NCI-H2196 (cell line): ENCODE data around the gene IFITM10.

Source experiments
- DNase-seq: peaks from one replicate; lab custom pipeline; 2025; ENCODE audit not compliant: unreplicated experiment; lab: John Stamatoyannopoulos, UW

IFITM10 gene

DNA sequence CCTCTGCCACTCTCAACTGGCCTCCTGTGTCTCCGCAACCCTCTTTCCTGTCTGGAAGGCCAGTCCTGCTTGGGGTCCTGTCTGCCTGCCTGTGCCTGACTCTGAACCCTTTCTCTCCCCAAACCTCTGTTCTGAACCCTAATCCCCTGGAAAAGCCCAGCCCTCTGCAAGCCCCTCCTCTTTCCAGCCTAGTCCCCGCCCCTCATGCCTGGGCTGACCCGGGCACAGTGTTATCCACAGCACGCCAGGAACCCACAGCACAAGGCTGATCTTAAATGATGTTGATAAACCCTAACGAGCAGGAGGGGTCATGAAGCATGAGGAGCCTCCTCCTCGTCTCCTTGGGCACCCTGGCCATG, at the start of gene IFITM10:
Gene IFITM10 (minus strand): TSS at position 115 of the 359 bp plus-strand sequence. CDS start 153 bp downstream, outside the sequence.
- no peak for DNase-seq

DNA sequence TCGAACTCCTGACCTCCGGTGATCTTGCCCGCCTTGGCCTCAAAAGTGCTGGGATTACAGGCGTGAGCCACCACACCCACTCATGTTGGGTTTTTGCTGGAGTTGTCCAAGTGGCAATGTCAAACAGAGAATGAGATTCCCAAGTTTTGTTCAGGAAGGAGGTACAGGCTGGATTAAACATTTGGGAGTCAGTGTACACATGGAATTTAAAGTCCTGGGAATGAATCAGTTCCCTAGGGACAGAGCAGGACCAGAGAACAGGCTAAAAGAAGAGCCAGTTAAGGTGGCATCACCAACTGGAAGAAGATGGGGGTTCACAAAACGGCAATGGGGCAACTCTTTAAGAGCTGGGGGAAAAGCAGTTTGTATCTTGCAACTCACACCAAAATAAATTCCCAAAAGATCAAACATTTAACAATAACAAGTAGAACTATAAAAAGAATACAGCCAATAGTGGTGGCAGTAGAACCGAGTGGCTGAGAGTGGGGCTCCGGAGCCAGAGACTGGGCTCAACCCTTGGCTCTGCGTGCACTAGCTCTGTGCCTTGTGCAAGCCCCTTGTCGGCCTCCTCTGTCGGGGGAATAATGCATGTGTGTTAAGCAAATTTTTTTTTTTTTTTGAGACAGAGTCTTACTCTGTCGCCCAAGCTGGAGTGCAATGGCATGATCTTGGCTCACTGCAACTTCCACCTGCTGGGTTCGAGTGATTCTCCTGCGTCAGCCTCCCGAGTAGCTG, 47.2 kb upstream of the IFITM10 start:
- DNase-seq, result no peak

DNA sequence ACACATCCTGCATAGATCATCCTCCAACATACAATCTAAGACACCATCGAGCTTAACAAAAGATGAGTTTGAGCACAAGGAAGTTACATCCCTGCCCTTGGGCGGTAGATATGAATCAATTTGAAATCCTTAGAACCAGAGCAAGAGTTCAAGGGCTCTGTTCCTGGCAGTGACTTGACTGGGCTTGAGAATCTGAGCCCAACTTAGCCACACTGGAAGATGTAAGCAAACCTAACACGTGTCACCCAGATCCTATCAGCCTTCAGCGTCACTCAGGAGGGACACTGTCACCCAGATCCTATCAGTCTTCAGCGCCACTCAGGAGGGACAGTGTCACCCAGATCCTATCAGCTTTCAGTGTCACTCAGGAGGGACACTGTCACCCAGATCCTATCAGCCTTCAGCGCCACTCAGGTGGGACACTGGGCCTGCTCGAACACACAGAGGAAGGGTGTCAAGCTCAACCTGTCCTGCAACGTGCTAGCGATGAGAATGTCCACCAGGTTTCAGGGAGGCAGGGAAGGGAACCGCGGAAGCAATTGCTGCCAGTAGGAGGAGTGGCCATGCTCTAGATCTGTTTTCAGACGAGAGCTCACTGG, 46.1 kb upstream of the IFITM10 start:
- no peak for DNase-seq

- DNase-seq, result no peak
Observed at GRCh38 chr11:1793081-1793480, 42.7 kb upstream of the IFITM10 start.

GRCh38 chr11:1792461-1792860, 42.1 kb upstream of the IFITM10 start:
- DNase-seq, result no peak

GRCh38 chr11:1791912-1792311, 41.5 kb upstream of the IFITM10 start:
- DNase-seq, result no peak

- no peak for DNase-seq
Observed at GRCh38 chr11:1786466-1786865, 36.1 kb upstream of the IFITM10 start.

DNA sequence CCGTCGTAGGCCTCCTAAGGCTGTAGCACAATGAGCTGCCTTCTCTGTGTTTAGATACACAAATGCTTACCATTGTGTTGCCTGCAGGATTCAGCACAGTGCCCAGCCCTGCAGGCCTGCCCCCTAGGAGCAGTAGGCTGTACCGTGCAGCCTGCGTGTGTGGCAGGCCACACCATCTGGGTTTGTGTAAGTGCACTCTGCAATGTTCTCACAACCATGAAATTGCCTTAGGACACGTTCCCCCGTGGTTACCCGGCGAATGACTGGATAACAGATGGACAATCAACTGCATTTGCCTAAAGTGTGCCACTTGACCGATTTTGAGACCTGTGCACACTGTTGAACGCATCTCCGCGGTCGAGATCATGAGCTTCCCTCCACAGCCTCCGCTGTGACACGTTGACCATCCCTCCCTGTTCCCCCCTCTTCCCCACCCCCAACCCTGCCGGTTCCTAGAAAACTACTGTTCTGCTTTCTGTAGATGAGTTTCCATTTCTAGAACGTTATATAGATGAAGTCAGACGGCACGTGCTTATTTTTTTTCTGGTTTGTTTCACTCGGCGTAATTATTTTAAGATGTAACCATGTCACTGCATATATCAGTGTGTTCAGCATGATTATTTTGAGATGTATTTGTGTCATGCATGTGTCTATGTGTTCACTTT, 35.5 kb upstream of the IFITM10 start:
- no peak for DNase-seq

DNA sequence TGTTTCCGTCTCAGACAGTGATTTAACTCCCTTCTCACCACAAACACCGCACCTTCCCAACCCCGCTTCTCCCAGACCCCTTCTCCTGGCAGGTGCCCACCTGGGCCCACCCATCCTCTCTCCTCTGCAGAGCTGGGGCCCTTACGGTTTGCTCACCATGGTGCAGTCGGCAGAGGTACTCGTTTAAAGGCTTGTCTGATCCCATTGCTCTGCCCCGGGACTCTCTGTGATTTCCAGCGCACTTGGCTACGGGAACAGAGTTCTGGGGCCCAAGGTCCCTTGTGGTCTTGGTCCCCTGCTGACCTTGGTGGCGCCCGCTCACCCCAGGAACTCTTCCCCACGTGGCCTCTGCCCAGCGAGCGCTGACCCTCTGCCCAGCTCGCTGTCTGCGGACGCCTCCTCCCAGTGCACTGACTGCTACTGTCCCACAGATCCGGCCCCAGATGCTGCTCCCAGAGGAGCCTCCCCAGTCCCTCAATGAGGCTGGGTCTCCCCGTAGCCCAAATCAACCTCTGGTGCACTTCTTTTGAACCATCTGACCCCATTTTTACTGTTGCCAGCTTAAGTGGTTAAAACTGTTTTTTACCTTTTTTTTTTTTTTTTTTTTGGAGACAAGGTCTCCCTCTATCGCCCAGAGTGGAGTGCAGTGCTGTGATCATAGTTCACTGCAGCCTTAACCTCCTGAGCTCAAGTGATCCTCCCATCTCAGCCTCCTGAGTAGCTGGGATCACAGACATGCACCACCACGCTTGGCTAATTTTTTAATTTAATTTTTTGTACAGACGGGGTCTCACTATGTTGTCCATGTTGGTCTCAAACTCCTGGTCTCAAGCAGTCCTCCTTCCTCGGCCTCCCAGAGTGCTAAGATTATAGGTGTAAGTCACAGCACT, 34.6 kb upstream of the IFITM10 start:
- DNase-seq, result no peak

- no peak for DNase-seq
Observed at GRCh38 chr11:1783725-1784529, 33.5 kb upstream of the IFITM10 start.

- no peak for DNase-seq
Observed at GRCh38 chr11:1782831-1783724, 32.7 kb upstream of the IFITM10 start.

- no peak for DNase-seq
Observed at GRCh38 chr11:1782031-1782590, 31.7 kb upstream of the IFITM10 start.

DNA sequence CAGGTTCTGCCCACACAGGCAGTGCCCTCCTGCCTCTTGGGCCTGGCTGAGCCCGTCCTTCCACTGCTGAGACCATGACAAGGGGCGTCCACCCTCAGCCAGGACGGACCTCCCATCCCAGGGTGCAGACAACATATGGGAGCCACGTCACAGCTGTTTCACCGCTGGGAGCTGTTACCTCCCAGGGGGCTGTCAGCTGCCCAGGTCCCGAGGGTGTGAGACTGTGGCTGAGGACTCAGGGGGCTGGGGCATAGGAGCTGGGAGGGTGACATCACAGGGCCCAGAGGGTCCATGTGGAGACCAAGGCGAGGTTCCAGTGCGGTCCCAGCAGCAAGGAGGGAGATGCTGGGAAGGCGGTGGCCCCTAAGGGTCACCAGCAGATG, 31.2 kb upstream of the IFITM10 start:
- DNase-seq, result no peak

DNA sequence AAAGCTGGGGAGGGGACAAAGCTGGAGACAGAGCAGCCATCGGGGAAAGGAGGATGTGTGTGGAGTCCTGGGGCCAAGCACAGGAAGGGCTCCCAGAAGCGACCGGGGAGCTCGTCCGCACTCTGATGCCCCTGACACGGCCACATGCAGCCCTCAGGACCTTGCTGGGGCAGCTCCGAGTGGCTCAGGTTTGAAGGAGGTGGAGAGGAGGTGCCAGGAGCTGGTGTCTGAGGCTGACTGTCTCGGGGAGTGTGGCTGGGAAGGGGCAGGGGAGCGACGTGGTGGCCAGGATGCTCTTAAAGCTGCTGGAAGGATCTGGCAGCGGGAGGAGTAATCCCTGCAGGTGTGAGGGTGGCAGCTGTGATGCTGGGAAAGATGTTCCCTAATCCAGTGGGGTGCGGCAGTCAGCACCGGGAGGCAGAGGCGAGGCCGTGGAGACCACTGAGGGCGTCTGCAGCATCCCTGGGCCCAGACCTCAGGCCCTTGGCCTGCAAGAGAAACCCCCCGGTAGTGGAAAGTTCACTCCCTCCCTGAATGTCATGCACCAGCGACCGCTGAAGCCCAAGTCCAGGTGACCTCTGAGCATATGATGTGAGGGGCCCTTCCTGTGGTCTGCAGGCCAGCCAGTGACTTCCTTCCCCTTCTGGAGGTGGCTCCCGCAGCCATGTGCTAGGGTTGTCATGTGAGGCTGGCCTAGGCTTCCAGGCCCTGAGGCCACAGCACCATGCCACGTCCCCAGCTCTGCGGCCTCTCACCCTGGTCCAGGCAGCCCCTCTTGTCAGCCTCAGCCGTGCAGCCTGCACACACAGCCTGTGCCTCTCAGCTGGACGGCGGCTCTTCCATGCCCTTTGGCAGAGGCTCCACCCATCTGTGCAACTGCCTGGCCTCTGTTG, 30.6 kb upstream of the IFITM10 start:
- no peak for DNase-seq

DNA sequence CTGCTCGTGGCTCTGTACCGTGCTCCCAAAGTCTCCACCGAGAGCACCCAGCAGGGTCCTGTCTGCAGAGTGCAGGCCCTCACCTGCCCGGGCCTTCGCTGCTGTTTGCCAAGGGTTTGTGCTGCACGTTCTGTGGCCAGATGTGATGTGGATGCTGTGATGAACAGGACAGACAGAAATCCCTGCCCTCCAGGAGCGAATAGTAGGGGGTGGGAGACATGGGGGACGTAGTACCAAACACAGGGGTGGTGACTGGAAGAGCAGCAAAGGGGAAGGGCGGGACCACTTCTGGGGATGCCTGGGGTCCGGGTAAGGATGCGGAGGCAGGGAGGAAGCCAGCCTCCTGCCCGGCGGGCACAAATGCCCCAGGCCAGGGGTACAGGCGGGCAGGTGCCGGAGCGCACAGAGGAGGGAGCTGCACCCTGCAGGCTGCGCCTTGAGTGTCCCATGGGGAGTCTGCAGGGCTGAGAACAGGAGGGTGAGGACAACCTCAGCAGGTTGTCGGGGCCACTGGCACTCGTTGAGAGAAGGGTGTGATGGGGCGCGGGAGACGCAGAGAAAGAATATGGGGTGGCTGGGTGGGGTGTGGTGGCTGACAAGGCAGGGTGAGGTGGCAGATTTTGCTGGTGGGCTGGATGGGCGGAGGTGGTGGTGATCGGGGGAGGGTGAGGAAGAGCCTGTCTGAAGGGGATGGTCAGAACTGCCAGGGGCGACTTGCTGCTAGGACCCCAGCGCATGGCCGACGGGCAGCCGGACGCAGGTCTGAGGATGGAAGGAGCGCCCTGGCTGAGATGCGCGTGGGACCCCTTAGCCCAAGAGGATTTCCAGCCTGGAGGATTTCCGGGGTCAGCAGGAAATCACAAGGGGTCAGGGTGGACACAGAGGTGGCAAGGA, 29.7 kb upstream of the IFITM10 start:
- DNase-seq, result no peak

DNA sequence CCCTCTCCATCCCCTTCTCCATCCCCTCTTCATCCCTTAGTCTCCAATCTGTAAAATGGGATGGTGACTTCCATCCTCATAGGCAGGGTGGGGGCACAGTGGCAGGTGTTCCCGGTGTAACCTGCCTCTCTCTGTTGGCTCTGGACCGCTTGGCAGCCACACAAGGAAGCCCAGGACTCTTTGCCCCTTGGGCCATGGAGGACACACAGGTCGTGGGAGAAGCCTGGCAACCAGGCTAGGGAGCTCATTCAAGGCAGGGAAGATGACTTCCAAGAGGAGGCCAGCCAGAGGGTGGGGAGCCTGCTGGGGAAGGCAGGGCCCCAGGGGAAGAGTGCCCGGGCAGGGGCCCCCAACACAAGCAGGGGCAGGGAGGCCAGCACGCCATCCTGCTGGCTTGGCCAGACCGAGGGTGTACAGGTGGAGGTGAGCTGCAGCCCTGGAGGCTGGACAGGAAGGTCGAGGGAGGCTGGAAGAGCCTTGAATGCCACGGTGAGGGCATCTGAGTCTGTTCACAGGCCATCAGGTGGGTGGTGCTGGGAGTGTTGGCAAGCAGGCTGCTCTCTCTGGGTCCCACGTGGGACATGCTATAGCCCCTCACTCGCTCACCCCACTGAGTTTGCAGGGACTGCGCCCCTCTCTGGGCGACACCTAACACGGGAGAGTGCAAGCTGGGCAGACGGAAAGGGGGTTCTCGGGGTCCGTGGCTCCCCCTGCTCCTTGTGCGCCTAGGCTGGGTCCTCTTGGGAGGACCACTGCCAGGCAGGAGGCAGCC, 28.8 kb upstream of the IFITM10 start:
- DNase-seq, result no peak
